Natural killer cell (primary cell): ENCODE data around the gene SMAD2. TPM values are rescaled to one million over a fixed set of nuclear protein-coding genes. Genes with fewer than 3 reads are reported as not detected.

ENCODE experiments used
- ATAC-seq, 3 donors: fragments of 150-1000 bp in 2 of 3; fragments of 200-7000 bp in 1 of 3; cut with Tn5 transposase; 1 replicate in 1 of 3; 2 replicates in 2 of 3; pipeline ENCODE4 v1.10.0; 2021; ENCODE audit warnings: mild to moderate bottlenecking in 2 of 3, moderate library complexity in 2 of 3
- DNase-seq, 2 donors: peaks; one replicate each; pipeline versions ENCODE4 v3.0.0 to v3.0.0-alpha.2; 2013 to 2021; ENCODE audit warnings: mixed read lengths in 1 of 2
- H3K27ac ChIP-seq: one replicate; pipeline ENCODE4 v1.5.1; 2013; ENCODE audit warnings: mild to moderate bottlenecking, low read length
- H3K27me3 ChIP-seq: one replicate; pipeline ENCODE4 v1.6.1; 2013; ENCODE audit warnings: low read length; ENCODE audit not compliant: control insufficient read depth, insufficient read depth
- H3K36me3 ChIP-seq: one replicate; pipeline ENCODE4 v1.6.1; 2013; ENCODE audit warnings: low read length; ENCODE audit not compliant: control insufficient read depth, insufficient read depth
- H3K4me1 ChIP-seq: one replicate; pipeline ENCODE4 v1.6.1; 2013; ENCODE audit warnings: low read length; ENCODE audit not compliant: control insufficient read depth, insufficient read depth
- H3K4me3 ChIP-seq: one replicate; pipeline ENCODE4 v1.5.1; 2013; ENCODE audit warnings: low read length
- H3K9me3 ChIP-seq: one replicate; pipeline ENCODE4 v1.6.1; 2013; ENCODE audit warnings: low read length; ENCODE audit not compliant: control insufficient read depth, insufficient read depth
- H3K27ac Mint-ChIP-seq, 2 donors: one replicate each; pipeline ENCODE4 v1.8.0; 2022; ENCODE audit warnings: mild to moderate bottlenecking in 2 of 2, mixed read lengths in 2 of 2, moderate library complexity in 1 of 2
- H3K27me3 Mint-ChIP-seq, 2 donors: one replicate each; pipeline ENCODE4 v1.8.0; 2022; ENCODE audit warnings: low read depth in 2 of 2, mixed read lengths in 2 of 2
- H3K36me3 Mint-ChIP-seq: one replicate; pipeline ENCODE4 v1.8.0; 2022; ENCODE audit warnings: mixed read lengths
- H3K4me1 Mint-ChIP-seq, 2 donors: one replicate each; pipeline ENCODE4 v1.8.0; 2022; ENCODE audit warnings: mixed read lengths in 2 of 2
- H3K4me3 Mint-ChIP-seq: one replicate; pipeline ENCODE4 v1.8.0; 2022; ENCODE audit warnings: mild to moderate bottlenecking, moderate library complexity, mixed read lengths
- H3K9me3 Mint-ChIP-seq, 2 donors: one replicate each; pipeline ENCODE4 v1.8.0; 2022; ENCODE audit warnings: mixed read lengths in 2 of 2
- WGBS: methylation state at CpG from one replicate; pipeline ENCODE4 v1.1.7; 2013; ENCODE audit warnings: missing lambda C conversion rate; ENCODE audit not compliant: insufficient coverage; 5-methylcytosine and 5-hydroxymethylcytosine counted together
- intact Hi-C: fragments of 100-400 bp; cut with micrococcal nuclease; formaldehyde crosslinking; loops from one replicate; pipeline ENCODE4 v1.14.2; 2022
- total RNA-seq, 4 donors: library from RNA; stranded (reverse); fragments of 120-200 nt in 1 of 4; gene quantifications; one replicate each; pipeline versions ENCODE4 v1.2.3 to v1.2.4, GENCODE V29; 2013 to 2022
- TF ChIP-seq, protein P1 (sequence below): fragments of 200-600 bp; IDR thresholded peaks from one replicate; pipeline ENCODE4 v1.8.0; 2022; ENCODE audit warnings: antibody characterized with exemption

The SMAD2 gene
- total RNA-seq, 3 donors from 2014 or later (not counting 1 experiment from before 2014, with no cell fraction given): 138 to 160 (median 148) TPM

- no peaks in the 10 kb centered on the region for H3K27me3 ChIP-seq
- H3K36me3 ChIP-seq: no peaks in the 10 kb centered on the region
- no peak overlapping the region for H3K27ac ChIP-seq
- H3K27ac Mint-ChIP-seq: no peak overlapping the region
- H3K36me3 Mint-ChIP-seq: no peaks in the 10 kb centered on the region
- WGBS: 91% methylated on average over 2 of the region's 2 CpGs
- ATAC-seq (no peak), DNase-seq (no peak)
- H3K4me1 ChIP-seq: peaks cover 3% of the 10 kb centered on the region
- H3K27me3 Mint-ChIP-seq: peaks cover 0 to 3% of the 10 kb centered on the region in 2 donors
- intact Hi-C loops: loop anchor here (5.0 kb wide), 2 partner anchors 333 to 673 kb away; no protein-coding TSS in a partner anchor
- TF ChIP-seq, protein P1, sequence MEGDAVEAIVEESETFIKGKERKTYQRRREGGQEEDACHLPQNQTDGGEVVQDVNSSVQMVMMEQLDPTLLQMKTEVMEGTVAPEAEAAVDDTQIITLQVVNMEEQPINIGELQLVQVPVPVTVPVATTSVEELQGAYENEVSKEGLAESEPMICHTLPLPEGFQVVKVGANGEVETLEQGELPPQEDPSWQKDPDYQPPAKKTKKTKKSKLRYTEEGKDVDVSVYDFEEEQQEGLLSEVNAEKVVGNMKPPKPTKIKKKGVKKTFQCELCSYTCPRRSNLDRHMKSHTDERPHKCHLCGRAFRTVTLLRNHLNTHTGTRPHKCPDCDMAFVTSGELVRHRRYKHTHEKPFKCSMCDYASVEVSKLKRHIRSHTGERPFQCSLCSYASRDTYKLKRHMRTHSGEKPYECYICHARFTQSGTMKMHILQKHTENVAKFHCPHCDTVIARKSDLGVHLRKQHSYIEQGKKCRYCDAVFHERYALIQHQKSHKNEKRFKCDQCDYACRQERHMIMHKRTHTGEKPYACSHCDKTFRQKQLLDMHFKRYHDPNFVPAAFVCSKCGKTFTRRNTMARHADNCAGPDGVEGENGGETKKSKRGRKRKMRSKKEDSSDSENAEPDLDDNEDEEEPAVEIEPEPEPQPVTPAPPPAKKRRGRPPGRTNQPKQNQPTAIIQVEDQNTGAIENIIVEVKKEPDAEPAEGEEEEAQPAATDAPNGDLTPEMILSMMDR: no peak
- H3K9me3 ChIP-seq: no peaks in the 10 kb centered on the region
- H3K9me3 Mint-ChIP-seq: no peaks in the 10 kb centered on the region
- peaks cover 16 to 22% of the 10 kb centered on the region in 2 donors for H3K4me1 Mint-ChIP-seq
- no peak overlapping the region for H3K4me3 ChIP-seq
- no peak overlapping the region for H3K4me3 Mint-ChIP-seq
Observed at GRCh38 chr18:47773931-47774330, 156.5 kb downstream of the SMAD2 start.

GRCh38 chr18:47772374-47773248, 157.8 kb downstream of the SMAD2 start:
- H3K4me1 Mint-ChIP-seq: peaks cover 9 to 15% of the 10 kb centered on the region in 2 donors
- DNase-seq: peak; percentile 54 to 66
- peak; percentile 66 to 81 (median 68) for ATAC-seq

DNA sequence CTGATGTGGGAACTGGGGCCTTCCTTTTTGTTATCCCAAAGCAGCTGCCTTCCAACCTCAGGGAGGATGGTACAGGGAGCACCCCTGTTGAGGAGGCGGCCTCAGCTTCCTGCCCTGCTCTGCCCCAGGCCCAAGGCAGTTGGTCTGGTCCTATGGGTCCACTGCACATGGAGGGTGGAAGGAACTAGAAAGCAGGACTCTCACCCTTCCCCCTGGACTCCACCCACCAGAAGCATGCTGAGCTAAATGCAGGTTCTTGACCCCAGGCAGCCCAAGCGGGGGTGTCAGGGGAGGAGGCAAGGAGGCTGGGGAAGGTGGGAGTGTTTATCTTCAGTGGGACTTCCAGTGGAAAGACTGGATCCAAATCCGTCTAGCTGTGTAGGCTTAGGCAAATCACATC, 158.5 kb downstream of the SMAD2 start:
- Mint-ChIP-seq H3K4me3 (no peak overlapping the region), H3K27ac (no peak overlapping the region), H3K27me3 (peaks cover 0 to 3% of the 10 kb centered on the region in 2 donors), H3K9me3 (no peaks in the 10 kb centered on the region), H3K36me3 (no peaks in the 10 kb centered on the region), H3K4me1 (peaks cover 2 to 8% of the 10 kb centered on the region in 2 donors)
- DNase-seq (no peak), ATAC-seq (no peak)
- Histone ChIP-seq H3K27ac (no peak overlapping the region), H3K27me3 (no peaks in the 10 kb centered on the region), H3K36me3 (no peaks in the 10 kb centered on the region), H3K4me1 (no peaks in the 10 kb centered on the region), H3K4me3 (no peak overlapping the region), H3K9me3 (no peaks in the 10 kb centered on the region)
- TF ChIP-seq, protein P1: no peak
- 46% methylated on average over 3 of the region's 3 CpGs for WGBS
- intact Hi-C loops: loop anchor here (1.0 to 5.0 kb wide), 3 partner anchors 250 to 675 kb away; no protein-coding TSS in a partner anchor

More at GRCh38 chr18:47772374-47773248, 157.8 kb downstream of the SMAD2 start:
- TF ChIP-seq, protein P1: peak; percentile 92
- Mint-ChIP-seq H3K27me3 (peaks cover 0 to 3% of the 10 kb centered on the region in 2 donors), H3K36me3 (no peaks in the 10 kb centered on the region), H3K27ac (no peak overlapping the region), H3K4me3 (no peak overlapping the region), H3K9me3 (no peaks in the 10 kb centered on the region)
- Histone ChIP-seq H3K4me1 (no peaks in the 10 kb centered on the region), H3K27me3 (no peaks in the 10 kb centered on the region), H3K9me3 (no peaks in the 10 kb centered on the region), H3K27ac (no peak overlapping the region), H3K36me3 (no peaks in the 10 kb centered on the region), H3K4me3 (no peak overlapping the region)
- intact Hi-C loops: loop anchor here (1.0 to 5.0 kb wide), 3 partner anchors 250 to 675 kb away; no protein-coding TSS in a partner anchor
- WGBS: 61% methylated on average over 16 of the region's 16 CpGs
